Bronchial epithelial cell (primary cell): ENCODE data around the gene RAD23A. TPM values are rescaled to one million over a fixed set of nuclear protein-coding genes. Genes with fewer than 3 reads are reported as not detected.
A peak's percentile ranks its signal among the peaks of the same experiment; 100 is the strongest.

ENCODE experiments used
- DNase-seq: peaks from one replicate; pipeline ENCODE4 v3.0.0-alpha.2; 2010; ENCODE audit warnings: low read depth
- FAIRE-seq: peaks from 2 replicates; lab custom pipeline; 2011; peaks lifted over from hg19 to GRCh38; lab: Jason Lieb, UNC
- H3K27me3 ChIP-seq: 2 replicates; pipeline ENCODE4 v1.5.1; 2011; ENCODE audit warnings: low read length; ENCODE audit not compliant: control insufficient read depth, insufficient read depth
- H3K36me3 ChIP-seq: 2 replicates; pipeline ENCODE4 v1.5.1; 2011; ENCODE audit warnings: low read length; ENCODE audit not compliant: control insufficient read depth, insufficient read depth
- H3K4me3 ChIP-seq: 2 replicates; pipeline ENCODE4 v1.5.1; 2011; ENCODE audit warnings: mild to moderate bottlenecking, low read depth, low read length, control low read depth
- total RNA-seq: library from RNA; depleted of rRNA; stranded (reverse); fragments of >200 nt; gene quantifications from 2 replicates; pipeline ENCODE4 v1.2.1, GENCODE V29; 2014
- TF ChIP-seq, protein P1 (sequence below): IDR thresholded peaks from 2 replicates; pipeline ENCODE4 v1.5.1; 2011; ENCODE audit warnings: mild to moderate bottlenecking, moderate library complexity, low read length, control low read depth, inconsistent platforms; ENCODE audit not compliant: insufficient read depth, severe bottlenecking

The RAD23A gene
- total RNA-seq, 1 donor from 2014 or later: 91.1 TPM

DNA sequence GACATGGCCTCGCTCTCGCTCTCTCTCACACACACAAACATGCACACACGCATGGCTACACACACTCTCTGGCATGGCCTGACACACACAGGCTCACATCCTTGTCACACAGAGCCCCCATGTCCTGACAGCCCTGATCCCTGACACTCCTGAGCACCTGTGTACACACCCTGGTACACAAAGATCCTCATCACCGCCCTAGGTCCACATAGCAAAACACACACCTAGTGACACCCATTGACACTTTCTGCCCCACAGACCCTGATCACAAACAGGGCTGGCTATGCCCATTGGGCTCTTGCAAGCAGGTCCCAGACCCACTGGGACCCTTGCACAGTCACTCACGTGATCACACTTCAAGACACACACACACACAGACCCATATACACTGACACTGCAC is 45.6 kb downstream of the RAD23A start:
- FAIRE-seq (peak; percentile 98), DNase-seq (no peak)
- Histone ChIP-seq H3K27me3 (no peaks in the 10 kb centered on the region), H3K36me3 (no peaks in the 10 kb centered on the region), H3K4me3 (no peak overlapping the region)
- TF ChIP-seq, protein P1, sequence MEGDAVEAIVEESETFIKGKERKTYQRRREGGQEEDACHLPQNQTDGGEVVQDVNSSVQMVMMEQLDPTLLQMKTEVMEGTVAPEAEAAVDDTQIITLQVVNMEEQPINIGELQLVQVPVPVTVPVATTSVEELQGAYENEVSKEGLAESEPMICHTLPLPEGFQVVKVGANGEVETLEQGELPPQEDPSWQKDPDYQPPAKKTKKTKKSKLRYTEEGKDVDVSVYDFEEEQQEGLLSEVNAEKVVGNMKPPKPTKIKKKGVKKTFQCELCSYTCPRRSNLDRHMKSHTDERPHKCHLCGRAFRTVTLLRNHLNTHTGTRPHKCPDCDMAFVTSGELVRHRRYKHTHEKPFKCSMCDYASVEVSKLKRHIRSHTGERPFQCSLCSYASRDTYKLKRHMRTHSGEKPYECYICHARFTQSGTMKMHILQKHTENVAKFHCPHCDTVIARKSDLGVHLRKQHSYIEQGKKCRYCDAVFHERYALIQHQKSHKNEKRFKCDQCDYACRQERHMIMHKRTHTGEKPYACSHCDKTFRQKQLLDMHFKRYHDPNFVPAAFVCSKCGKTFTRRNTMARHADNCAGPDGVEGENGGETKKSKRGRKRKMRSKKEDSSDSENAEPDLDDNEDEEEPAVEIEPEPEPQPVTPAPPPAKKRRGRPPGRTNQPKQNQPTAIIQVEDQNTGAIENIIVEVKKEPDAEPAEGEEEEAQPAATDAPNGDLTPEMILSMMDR: no peak

DNA sequence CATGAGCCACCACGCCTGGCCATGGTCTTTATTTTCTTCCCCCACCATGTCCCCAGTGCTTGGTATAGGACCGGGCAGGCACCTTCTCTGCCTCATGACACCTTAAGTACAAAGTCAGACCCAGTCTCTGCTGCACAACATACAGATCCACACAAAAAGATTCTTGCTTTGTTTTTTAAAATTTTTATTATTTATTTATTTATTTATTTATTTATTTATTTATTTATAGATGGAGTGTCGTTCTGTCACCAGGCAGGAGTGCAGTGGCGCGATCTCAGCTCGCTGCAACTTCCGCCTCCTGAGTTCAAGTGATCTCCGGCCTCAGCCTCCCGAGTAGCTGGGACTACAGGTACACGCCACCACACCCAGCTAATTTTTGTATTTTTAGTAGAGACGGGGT is 47.1 kb downstream of the RAD23A start:
- no peaks in the 10 kb centered on the region for H3K36me3 ChIP-seq
- TF ChIP-seq, protein P1: no peak
- H3K27me3 ChIP-seq: no peaks in the 10 kb centered on the region
- DNase-seq: no peak
- H3K4me3 ChIP-seq: no peak overlapping the region
- no peak for FAIRE-seq

DNA sequence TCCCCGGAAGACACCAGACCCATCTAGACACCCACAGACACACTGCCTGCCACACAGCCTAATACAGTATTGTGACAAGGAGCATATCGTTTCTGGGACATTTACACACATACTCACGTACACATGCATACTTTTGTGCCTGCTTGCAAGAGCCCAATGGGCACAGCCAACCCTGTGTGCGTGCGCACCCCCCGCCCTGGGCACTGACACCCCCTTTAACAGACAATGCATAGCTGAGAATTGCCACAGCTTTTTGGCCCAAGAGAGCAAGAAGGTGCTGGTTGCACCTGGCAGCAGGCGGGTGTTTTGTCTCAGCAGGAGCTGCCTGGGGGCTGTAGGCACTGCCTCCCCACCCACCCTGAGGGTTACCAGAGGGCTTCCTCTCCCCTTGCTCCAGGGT is 47.9 kb downstream of the RAD23A start:
- FAIRE-seq: peak; percentile 23
- no peak overlapping the region for H3K4me3 ChIP-seq
- TF ChIP-seq, protein P1: no peak
- H3K36me3 ChIP-seq: no peaks in the 10 kb centered on the region
- H3K27me3 ChIP-seq: no peaks in the 10 kb centered on the region
- no peak for DNase-seq

DNA sequence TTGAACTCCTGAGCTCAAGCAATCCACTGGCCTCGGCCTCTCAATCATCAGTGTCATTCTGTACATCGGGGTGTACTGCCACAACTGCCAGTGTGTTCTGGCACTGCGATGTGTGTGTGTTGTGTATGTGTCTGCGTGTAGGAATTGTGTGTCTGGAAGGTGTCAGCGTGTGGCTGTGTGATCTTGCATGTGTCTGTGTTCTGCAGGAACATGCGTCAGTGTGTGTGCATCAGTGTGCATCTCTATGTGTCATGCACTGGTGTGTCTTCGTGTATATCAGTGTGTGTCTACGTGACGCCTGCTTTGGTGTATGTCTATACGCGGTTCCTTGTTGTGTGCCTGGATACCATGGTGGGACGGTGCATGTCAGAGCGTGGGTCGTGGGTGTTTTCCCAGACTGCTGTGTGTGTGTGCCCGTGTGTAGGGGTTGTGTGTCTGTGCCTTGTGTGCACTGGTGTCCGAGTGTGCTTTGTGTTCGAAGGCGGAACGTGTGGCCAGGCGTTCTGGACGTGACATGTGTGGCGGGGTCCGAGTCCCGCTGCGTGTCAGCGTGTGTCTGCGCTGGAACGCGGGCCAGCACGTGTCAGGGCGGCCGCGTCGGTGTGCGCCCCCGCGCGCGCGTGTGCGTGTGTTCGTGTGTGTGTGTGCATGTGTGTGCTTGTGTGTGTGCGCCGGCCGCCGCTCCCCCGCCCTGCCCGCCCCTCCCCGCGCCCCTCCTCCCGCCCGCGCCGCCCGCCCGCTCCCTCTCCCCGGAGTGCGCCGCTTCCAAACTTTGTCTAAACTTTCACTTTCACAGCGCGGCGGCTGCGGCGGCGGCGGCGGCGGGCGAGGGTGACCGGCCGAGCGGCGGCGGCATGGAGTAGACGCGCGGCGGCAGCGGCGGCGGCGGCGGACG is 49.3 kb downstream of the RAD23A start, which contains the start of gene NFIX:
Gene NFIX (plus strand): TSS at position 775 of the 895 bp plus-strand sequence. CDS start 363 bp downstream, outside the sequence.
- no peaks in the 10 kb centered on the region for H3K27me3 ChIP-seq
- FAIRE-seq (peak; percentile 95), DNase-seq (no peak)
- TF ChIP-seq, protein P1: no peak
- H3K4me3 ChIP-seq: peak within 1 kb of the TSS; percentile 86
- H3K36me3 ChIP-seq: no peaks in the 10 kb centered on the region

DNA sequence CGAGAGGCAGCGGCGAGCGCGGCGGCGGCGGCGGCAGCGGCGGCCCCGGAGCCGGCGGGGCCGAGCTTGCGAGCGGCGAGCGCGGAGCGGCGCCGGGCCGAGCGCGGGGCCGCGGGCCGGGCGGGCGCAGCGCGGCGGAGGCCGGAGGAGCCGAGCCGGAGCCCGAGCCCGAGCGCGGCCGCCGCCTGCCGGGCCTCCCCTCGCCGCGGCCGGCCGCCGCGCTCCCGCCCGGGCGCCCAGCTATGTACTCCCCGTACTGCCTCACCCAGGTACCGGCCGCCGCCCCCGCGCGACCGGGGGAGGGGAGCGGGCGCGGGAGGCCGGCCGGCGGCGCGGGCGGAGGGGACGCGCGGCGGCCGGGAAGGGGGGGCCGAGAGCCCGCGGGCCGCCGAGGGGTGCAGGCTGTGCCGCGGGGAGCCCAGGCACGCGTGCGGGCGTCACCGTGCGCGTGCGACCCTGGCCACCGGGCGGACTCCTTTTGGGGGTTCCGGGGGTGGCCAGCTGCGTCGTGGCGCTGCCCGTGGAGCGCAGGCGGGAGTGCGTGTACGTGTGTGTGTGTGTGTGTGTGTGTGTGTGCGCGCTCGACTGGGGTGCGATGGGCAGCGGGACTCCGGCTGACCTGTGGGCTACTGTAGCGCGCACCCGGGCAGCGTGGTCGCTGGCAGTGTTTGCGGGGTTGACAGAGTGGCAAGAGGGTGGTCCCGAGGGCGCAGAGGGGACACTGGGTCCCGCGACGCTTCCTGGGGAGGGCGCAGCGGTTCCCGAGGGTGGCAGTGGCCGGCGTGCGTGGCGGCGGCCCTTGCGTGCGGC is 50.1 kb downstream of the RAD23A start:
- FAIRE-seq (no peak), DNase-seq (no peak)
- Histone ChIP-seq H3K36me3 (no peaks in the 10 kb centered on the region), H3K4me3 (peak overlapping the region; percentile 86), H3K27me3 (no peaks in the 10 kb centered on the region)
- TF ChIP-seq, protein P1: no peak
